CD4-positive, alpha-beta T cell treated with Interleukin-12 subunit alpha and Interleukin-12 subunit beta, for 1 hour (primary cell): ENCODE measurements around the gene ADAM12.

Experiments used
- DNase-seq: peaks from one replicate; pipeline ENCODE4 v3.0.0-alpha.2; 2020

ADAM12 gene

GRCh38 chr10:126233182-126234148, 154.8 kb downstream of the ADAM12 start:
- DNase-seq: no peak

DNA sequence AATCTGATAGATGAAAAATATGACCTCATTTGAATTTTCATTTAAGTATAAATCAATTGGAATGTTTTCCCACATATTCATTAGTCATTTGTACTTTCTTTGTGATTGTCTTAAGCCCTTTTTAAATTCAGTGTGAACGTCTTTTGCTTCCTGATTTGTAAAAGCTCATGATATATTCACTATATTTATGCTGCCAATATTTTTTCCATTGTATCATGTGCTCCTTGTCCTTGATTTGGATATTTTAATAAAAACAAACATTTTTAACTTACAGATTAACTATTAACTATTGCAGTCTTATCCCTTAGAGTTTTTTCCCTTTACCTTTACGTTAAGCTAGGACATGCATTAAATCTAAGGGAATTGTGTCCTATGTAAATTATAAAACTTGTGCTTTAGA, 157.7 kb downstream of the ADAM12 start:
- DNase-seq: no peak

DNA sequence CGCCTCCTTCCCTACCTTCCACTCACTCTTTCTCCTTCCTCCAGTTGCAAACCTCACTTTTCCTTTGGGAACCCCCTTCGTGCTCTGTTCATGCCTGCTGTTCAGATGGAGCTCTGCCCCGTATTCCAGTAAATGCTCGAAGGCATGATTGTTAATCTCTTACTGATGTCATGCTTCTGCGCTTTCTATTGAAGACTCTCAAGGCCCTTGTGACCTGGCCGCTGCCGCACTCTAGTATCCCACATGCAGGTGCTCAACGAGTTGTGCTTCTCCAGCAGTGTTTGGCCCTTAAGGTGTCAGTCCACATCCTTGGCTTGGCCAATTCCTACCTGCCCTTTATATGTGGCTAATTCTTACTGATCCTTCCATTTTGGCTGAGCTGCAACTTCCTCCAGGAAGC, 158.6 kb downstream of the ADAM12 start:
- DNase-seq: no peak

GRCh38 chr10:126227762-126228134, 160.5 kb downstream of the ADAM12 start:
- DNase-seq: no peak

DNA sequence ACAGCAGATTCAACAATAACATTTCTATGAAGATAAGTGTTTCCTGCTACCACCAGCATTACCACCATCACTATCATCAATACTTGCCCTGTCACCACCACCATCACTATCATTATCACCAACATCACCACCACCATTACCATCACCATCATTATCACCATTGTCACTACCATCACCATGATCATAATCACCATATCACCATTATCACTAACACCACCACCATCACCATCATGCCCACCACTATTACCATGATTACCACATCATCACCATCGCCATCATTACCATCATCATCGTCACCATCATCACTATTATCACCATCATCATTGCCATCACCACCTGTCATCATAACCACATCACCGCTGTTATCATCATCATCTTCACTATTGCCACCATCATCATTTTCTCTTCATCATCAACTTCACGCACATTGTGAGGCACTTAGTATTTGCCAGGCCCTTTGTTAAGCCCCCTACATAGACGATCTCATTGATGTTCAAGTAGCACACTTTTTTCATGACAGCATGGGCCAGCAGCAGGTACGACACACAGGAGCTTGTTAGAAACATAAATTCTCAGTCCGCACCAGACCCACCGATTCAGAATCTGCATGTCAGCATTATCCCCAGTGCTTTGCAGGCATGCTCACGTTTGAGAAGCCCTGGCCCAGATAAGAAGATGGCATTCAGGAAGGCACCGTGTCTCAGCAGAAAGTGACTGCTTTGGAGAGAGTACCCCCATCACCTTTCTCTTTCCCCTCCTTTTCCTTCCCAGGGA, 161.1 kb downstream of the ADAM12 start:
- DNase-seq: no peak

DNA sequence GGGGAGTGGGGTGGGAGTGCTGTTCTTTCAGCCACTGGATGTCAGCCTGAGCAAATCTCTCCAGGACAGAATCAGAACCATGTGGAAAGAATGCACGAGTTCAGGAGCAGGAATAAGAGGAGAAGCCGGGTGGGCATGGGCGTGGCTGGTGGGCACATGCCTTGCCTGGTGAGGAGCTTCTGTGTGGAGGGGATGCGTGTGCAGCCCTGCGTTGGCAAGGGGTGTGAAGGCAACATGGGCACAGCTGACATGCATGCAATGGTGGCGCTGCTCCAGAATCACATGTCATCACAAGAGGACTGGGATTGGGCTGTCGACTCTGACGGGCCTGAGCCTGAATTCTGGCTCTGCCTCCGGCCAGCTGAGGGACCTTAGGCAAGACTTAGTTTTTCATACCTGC, 162.1 kb downstream of the ADAM12 start:
- no peak for DNase-seq

GRCh38 chr10:126225672-126226008, 162.6 kb downstream of the ADAM12 start:
- no peak for DNase-seq

DNA sequence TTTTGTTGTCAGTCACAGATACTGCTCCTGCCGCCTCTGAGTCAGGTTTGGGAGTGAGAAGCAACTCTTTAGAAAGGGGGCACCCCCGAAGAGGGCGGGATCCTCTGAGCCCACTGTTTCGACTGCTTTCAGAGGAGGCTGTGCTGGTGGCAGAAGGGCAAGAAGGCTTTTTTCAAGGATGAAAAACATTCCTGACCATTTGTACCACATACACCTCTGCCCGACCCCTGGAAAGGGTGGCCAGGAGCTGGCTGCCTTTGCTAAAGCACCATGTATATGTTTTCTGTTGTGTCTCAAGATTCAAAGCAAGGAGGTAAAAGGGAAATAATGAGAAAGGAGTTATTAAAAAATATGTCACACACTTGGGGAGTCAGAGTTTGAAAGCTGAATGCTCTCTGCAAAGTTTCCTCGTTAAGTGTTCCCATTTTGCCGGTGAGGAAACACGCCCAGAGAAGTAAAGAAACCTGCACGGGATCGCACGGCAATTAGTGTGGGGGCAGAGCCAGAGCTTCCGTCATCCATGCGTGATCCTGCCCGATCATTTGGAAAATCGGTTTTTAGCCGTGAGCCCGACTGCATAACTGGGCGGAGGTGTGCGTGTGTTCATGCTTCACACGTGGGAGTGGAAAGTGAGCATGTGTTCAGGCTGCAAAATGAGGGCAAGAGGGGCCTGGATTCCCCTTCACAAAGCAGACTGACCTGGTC, 163.2 kb downstream of the ADAM12 start:
- no peak for DNase-seq

DNA sequence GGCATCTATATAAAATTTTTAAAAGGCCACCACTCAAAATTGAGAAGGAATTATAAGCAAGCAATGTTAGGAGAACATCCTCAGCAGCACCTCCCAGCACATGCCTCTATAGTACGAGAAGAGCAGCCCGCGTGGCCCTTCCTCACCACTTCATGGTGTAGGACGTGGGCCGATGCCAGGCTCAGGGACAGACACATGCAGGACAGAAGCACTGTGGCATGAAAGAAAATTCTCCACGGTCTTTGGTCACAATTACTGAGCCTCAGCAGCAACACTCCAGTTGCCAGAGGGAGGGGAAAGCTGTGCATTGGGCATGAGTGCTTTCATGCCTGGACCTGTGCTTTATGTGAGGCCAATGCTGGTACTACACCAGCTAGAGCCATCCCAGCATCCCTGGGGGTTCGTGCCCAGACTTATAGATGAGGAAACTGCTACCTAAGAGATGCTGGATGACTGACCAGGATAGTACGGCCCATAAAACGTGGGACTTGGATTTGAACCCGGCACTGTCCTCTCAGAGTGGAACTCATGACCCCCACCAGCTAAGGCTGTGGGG, 164.7 kb downstream of the ADAM12 start:
- no peak for DNase-seq

GRCh38 chr10:126222736-126223511, 165.4 kb downstream of the ADAM12 start:
- DNase-seq: no peak

GRCh38 chr10:126221874-126222273, 166.4 kb downstream of the ADAM12 start:
- no peak for DNase-seq

GRCh38 chr10:126218778-126219649, 169.3 kb downstream of the ADAM12 start:
- DNase-seq: no peak

GRCh38 chr10:126218174-126218573, 170.1 kb downstream of the ADAM12 start:
- DNase-seq: no peak

GRCh38 chr10:126216632-126216961, 171.7 kb downstream of the ADAM12 start:
- no peak for DNase-seq

DNA sequence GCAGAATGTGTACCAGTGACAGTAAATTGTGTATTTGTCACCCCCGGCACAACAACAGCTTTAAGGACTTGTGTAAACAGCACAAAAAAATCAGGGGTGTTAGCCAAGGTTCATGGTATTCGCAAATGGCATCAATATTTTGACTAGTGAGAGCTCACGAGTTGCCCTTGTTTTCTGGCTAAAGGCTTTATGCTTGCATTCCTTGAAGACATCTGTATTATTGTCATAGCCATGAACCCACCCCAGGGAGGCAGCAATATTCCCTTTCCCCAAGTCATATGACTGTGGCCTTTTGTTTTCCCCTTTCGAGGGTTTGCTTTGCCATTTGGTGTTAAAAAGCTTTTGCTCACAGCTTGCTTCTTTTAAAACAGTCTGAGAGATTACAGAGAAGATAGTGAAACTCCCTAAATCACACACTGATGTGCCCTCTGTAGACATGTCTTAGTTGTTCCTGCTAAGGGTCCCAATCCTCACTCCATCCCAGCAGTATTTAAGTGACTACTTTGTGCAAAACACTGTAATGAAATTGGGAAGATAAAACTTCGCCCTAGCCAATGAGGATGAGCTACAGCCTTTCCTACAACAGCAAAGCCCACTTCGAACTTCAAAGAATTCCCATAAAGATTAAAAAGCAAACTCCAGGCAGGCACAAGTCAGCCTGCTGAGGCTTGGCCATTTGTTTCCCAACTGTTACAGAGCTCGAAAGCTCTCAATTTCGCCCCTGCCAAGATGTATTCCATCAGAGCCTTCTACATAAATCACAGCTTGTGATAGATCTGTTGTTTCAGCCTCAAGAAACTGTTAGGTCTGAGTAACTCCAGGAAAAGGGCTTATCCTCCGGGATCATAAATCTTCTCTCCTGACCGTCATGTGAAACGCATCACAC, 172.3 kb downstream of the ADAM12 start:
- no peak for DNase-seq

DNA sequence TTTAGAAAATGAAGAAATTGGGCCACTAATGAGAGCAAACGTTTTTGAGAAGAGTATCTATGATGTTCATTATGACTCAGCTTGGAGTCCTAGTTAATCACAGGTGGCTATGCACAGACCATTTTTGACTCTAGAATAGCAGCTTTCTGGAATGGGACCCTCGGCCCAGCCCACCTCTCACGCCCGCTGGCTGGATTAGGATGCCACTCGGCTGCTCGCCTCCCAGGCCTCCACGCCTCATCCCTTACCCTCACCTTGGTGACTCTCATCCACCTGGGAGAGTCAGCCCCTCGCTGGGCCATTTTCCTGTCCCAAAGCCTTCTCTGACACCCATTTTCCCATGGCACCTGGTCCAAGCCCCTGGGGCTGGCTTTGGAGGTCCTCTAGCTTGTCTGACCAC, 173.6 kb downstream of the ADAM12 start:
- DNase-seq: no peak

DNA sequence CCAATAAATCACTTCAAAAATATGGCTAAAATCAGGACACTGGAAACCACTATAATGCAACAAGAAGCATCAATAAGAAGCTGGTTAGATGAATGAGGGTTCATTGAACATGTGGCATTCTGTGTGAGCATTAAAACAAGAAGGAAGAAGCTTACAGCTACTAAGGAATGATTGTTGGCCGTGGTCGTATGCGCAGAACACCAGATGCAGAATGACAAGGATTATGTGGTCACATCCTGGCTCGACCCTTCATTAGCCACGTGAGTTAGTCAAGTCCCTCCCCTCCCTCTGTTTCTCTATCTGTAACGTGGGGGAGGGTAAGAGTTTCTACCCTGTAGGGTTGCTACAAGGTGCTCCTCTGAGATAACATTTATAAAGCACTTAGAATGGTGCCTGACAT, 174.3 kb downstream of the ADAM12 start:
- no peak for DNase-seq

GRCh38 chr10:126212738-126213137, 175.5 kb downstream of the ADAM12 start:
- no peak for DNase-seq

- DNase-seq: no peak
Measured at GRCh38 chr10:126210051-126210651, 178.1 kb downstream of the ADAM12 start.

GRCh38 chr10:126209451-126209850, 178.8 kb downstream of the ADAM12 start:
- DNase-seq: no peak
